Left ventricle myocardium inferior (tissue), 1 donor: Measurements from ENCODE around the gene ANKS6. TPM values are rescaled to one million over a fixed set of nuclear protein-coding genes. Genes with fewer than 3 reads are reported as not detected.

ENCODE experiments used
- DNase-seq: peaks from one replicate; pipeline ENCODE4 v3.0.0-alpha.2; 2020
- H3K27ac ChIP-seq: fragments of 200-600 bp; replicated peaks from 2 replicates; pipeline ENCODE4 v1.8.0; 2021
- H3K27me3 ChIP-seq: fragments of 200-600 bp; 2 replicates; pipeline ENCODE4 v1.8.0; 2021; ENCODE audit warnings: low read depth
- H3K36me3 ChIP-seq: fragments of 200-600 bp; 2 replicates; pipeline ENCODE4 v1.8.0; 2021
- H3K4me1 ChIP-seq: fragments of 200-600 bp; 2 replicates; pipeline ENCODE4 v1.8.0; 2021
- H3K4me3 ChIP-seq: fragments of 200-600 bp; 2 replicates; pipeline ENCODE4 v1.8.0; 2021; ENCODE audit warnings: mild to moderate bottlenecking, moderate library complexity
- H3K9me3 ChIP-seq: fragments of 200-600 bp; replicated peaks from 2 replicates; pipeline ENCODE4 v1.8.0; 2021
- intact Hi-C: fragments of 100-400 bp; cut with micrococcal nuclease; formaldehyde crosslinking; loops from one replicate; pipeline ENCODE4 v1.11.0; 2022
- total RNA-seq: library from RNA; stranded (reverse); fragmentation: NEBNext Ultra II Directional; extraction: Animal tissue kit (Norgen Biotek cat#: 25700); gene quantifications from one replicate; pipeline ENCODE4 v1.2.1, GENCODE V29; 2021
- TF ChIP-seq, protein P1 (sequence below): fragments of 200-600 bp; IDR thresholded peaks from 2 replicates; pipeline ENCODE4 v1.8.0; 2021; ENCODE audit warnings: antibody characterized with exemption, mild to moderate bottlenecking, borderline replicate concordance
- donor health status: DM: no; HTN: yes; CAD: no; lungs with severe emphysema.

ANKS6 gene
- total RNA-seq, 1 donor from 2014 or later, result 4.8 TPM

DNA sequence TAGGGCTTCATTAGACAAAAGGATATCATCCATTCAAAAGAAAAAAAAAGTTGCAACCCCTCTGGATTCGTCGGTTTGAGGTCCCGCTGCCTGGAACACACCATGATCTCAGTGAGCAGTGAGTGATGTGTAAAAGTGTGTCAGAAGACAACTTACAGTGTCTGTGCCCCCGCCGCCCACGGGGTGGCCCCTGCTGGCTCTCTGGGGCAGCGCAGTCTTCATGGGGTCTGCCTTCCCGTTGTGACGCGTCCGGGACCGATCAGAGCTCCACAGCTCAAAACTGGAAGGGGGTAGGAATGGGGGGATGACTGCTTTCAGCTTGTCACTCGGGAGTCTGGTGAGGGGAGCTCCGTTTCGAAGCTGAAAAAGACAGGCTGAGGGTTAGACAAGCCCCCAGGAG lies 22.6 kb downstream of the ANKS6 start:
- H3K4me3 ChIP-seq, result no peak overlapping the region
- H3K27me3 ChIP-seq, result no peaks in the 10 kb centered on the region
- H3K4me1 ChIP-seq, result no peaks in the 10 kb centered on the region
- H3K9me3 ChIP-seq, result no peaks in the 10 kb centered on the region
- H3K27ac ChIP-seq, result no peak overlapping the region
- intact Hi-C loops, result loop anchor here (10.0 kb wide), 1 partner anchor 459 kb away; no protein-coding TSS in a partner anchor
- peaks cover 41% of the 10 kb centered on the region for H3K36me3 ChIP-seq
- DNase-seq, result no peak
- TF ChIP-seq, protein P1, sequence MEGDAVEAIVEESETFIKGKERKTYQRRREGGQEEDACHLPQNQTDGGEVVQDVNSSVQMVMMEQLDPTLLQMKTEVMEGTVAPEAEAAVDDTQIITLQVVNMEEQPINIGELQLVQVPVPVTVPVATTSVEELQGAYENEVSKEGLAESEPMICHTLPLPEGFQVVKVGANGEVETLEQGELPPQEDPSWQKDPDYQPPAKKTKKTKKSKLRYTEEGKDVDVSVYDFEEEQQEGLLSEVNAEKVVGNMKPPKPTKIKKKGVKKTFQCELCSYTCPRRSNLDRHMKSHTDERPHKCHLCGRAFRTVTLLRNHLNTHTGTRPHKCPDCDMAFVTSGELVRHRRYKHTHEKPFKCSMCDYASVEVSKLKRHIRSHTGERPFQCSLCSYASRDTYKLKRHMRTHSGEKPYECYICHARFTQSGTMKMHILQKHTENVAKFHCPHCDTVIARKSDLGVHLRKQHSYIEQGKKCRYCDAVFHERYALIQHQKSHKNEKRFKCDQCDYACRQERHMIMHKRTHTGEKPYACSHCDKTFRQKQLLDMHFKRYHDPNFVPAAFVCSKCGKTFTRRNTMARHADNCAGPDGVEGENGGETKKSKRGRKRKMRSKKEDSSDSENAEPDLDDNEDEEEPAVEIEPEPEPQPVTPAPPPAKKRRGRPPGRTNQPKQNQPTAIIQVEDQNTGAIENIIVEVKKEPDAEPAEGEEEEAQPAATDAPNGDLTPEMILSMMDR, result no peak

DNA sequence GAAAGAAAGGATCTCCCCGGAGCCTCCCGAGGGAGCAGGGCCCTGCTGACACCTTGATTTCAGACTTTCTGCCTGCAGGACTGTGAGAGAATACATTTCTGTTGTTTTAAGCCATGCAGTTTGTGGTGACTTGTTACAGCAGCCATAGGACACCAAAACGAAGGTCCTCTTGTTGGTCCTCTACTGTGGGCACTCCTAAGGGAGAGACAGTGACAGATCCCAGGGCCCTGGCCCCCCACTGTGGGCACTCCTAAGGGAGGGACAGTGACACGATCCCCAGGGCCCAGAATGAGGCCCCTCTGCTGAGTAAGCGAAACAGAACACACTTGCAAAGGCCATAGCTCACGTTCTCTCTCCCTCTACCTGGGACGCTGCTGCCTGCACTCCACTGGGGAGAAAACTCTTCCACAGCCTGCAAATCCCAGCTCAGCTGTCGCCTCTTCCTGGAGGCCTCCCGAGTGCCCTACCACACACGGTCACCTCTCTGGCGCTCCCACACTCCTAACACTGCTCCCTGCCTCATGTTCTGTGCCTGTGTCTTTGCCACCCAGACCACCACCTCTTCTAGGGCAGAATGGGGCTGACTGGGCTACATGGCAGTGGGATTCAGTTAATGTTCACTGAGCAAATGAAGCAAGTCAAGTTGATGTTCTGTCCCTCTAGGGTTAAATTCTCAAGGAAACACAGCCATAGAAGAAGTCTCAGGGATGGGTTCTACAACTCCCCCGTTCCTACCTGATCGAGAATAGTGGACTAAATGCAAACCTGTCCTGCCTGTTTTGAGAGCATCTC lies 23.8 kb downstream of the ANKS6 start:
- Histone ChIP-seq H3K4me1 (no peaks in the 10 kb centered on the region), H3K27ac (no peak overlapping the region), H3K9me3 (no peaks in the 10 kb centered on the region), H3K27me3 (no peaks in the 10 kb centered on the region), H3K36me3 (peaks cover 52% of the 10 kb centered on the region), H3K4me3 (no peak overlapping the region)
- intact Hi-C loops, result loop anchor here (10.0 kb wide), 1 partner anchor 458 kb away; no protein-coding TSS in a partner anchor
- DNase-seq, result no peak
- TF ChIP-seq, protein P1, result no peak

DNA sequence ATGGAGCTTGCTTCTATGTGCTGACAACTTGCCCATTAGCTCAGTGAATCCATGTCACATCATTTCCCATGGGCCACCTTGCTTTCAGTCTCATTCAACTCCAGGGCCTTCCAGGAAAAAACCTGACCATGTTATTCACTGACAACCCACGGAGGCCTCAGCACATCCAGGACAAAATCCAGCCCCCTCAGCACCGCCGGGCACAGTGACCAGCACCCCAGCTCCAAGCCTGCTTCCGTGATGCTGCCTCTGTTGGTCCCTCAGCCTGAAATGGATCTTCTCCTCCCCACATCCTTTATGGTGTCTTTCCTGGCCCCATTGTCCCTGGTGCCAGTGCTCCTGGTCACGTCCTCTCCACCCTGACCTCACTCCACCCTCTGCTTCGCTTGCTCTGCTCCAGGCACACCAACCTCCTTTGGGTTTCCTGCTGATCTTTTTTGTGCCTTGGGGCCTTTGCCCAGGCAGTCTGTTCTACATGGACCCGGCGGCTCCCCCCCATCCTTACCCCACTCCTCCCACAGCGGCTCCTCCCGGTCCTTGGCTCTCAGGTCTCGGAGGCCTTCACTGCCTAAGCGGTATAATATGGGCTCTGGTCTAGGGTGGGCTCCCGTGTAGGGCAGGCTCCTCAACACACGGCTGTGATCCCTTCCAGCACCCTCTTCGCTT lies 25.0 kb downstream of the ANKS6 start:
- Histone ChIP-seq H3K9me3 (no peaks in the 10 kb centered on the region), H3K4me1 (no peaks in the 10 kb centered on the region), H3K36me3 (peaks cover 62% of the 10 kb centered on the region), H3K27ac (no peak overlapping the region), H3K4me3 (no peak overlapping the region), H3K27me3 (no peaks in the 10 kb centered on the region)
- TF ChIP-seq, protein P1, result no peak
- no peak for DNase-seq
- intact Hi-C loops, result loop anchor here (10.0 kb wide), 1 partner anchor 457 kb away; no protein-coding TSS in a partner anchor

DNA sequence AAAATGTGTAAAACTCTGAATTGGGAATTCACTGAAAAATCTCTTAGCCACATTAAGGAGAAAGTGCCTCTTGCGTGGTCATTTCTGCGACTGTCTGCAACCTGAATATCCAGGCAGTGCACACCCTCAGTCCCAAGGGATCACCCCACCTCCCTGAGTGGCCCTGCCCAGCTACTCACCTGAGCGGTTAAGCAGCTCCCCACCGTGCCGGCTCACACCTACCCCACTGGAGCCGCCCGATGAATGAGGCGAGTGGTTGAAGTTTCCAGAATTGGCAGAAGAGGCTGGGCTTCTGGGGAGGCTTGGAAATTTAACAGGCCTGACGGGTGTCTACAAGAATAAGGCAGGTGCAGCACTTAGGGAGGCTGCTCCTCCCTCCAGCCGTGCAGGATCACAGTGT lies 25.6 kb downstream of the ANKS6 start:
- DNase-seq, result no peak
- peaks cover 63% of the 10 kb centered on the region for H3K36me3 ChIP-seq
- TF ChIP-seq, protein P1, result no peak
- H3K4me1 ChIP-seq, result no peaks in the 10 kb centered on the region
- intact Hi-C loops, result loop anchor here (10.0 kb wide), 1 partner anchor 456 kb away; no protein-coding TSS in a partner anchor
- no peaks in the 10 kb centered on the region for H3K27me3 ChIP-seq
- H3K4me3 ChIP-seq, result no peak overlapping the region
- no peak overlapping the region for H3K27ac ChIP-seq
- no peaks in the 10 kb centered on the region for H3K9me3 ChIP-seq

DNA sequence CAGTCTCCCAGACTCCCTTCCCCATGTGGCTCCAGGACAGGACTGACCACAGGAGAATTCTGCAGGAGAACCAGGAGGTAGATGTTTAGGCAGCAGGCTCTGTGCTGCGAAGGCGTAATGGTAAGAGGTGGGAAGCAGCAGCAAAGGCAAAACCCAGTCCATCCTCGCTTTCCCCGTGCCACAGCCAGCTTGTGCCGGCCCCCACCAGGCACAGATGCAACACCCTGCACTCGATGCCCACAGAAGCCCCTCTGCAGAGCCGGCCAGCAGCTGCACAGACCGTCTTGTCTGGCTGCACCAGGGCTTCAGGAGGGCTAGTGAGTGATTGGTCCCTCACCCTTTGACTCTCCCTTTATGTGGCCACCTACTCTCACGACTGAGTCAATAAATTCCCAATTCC lies 28.0 kb downstream of the ANKS6 start:
- intact Hi-C loops, result no loop called here
- peaks cover 80% of the 10 kb centered on the region for H3K36me3 ChIP-seq
- no peaks in the 10 kb centered on the region for H3K4me1 ChIP-seq

More for the DNA sequence above, 28.0 kb downstream of the ANKS6 start:
- H3K27ac ChIP-seq, result no peak overlapping the region
- DNase-seq, result no peak
- TF ChIP-seq, protein P1, result no peak
- H3K4me3 ChIP-seq, result no peak overlapping the region
- no peaks in the 10 kb centered on the region for H3K27me3 ChIP-seq
- H3K9me3 ChIP-seq, result peaks cover 16% of the 10 kb centered on the region
